PFSK-1 (cell line): ENCODE results near the gene GHRHR.

Experiments used
- POLR2AphosphoS5 ChIP-seq: IDR thresholded peaks from 2 replicates; pipeline ENCODE4 v1.6.1; 2012; ENCODE audit warnings: low read depth, mild to moderate bottlenecking, control low read depth, low read length, moderate library complexity
- SIN3A ChIP-seq: IDR thresholded peaks from 2 replicates; pipeline ENCODE4 v1.6.1; 2012; ENCODE audit warnings: mild to moderate bottlenecking, low read length, moderate library complexity, borderline replicate concordance; ENCODE audit not compliant: insufficient read depth
- TAF1 ChIP-seq: IDR thresholded peaks from 2 replicates; pipeline ENCODE4 v1.6.1; 2012; ENCODE audit warnings: low read length, control low read depth, borderline replicate concordance; ENCODE audit not compliant: insufficient read depth
- TF ChIP-seq, protein P1 (sequence below), 2 experiments: IDR thresholded peaks; 2 replicates each; pipeline versions ENCODE4 v1.6.1 to v1.8.0; 2011 to 2012; ENCODE audit warnings: low read depth in 2 of 2, low read length in 2 of 2, control low read depth in 1 of 2, inconsistent platforms in 1 of 2, mild to moderate bottlenecking in 1 of 2, moderate library complexity in 1 of 2; ENCODE audit not compliant: insufficient read depth in 1 of 2

DNA sequence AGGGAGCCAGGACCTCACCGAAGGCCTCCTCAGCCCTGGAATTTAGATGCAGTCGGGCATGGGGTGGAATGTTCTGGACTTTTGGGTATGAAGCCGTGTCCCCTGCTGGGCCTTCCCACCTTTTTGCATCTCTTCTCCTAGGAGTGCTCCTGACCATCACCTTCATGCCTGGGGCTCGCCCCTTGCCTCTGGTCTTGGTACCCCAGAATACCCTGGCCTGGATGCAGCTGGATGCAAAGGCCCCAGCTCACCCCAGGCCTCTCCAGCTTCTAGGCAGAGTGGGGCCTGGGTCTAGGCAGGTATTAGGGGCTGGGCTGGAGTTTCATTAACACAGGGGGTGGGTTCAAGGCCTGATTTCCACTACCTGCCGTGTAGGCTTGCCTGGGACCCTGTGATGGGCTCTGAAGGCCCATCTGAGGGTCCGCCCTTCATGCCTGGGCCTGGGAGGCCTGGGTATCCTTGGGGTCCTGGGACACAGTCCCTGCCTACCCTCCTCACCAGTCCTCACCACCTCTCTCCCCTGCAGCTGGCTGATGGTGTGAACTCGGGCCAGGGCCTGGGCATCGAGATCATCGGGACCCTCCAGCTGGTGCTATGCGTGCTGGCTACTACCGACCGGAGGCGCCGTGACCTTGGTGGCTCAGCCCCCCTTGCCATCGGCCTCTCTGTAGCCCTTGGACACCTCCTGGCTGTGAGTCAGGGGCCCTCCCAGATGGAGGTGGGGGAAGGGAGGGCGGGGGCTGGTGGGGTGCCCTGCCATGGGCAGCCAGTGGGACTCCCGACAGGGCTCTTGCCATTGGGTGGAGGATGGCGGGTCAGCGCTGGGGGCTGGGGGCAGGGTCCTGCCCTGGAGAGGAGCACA, 42.0 kb upstream of the GHRHR start:
- TF ChIP-seq, protein P1, sequence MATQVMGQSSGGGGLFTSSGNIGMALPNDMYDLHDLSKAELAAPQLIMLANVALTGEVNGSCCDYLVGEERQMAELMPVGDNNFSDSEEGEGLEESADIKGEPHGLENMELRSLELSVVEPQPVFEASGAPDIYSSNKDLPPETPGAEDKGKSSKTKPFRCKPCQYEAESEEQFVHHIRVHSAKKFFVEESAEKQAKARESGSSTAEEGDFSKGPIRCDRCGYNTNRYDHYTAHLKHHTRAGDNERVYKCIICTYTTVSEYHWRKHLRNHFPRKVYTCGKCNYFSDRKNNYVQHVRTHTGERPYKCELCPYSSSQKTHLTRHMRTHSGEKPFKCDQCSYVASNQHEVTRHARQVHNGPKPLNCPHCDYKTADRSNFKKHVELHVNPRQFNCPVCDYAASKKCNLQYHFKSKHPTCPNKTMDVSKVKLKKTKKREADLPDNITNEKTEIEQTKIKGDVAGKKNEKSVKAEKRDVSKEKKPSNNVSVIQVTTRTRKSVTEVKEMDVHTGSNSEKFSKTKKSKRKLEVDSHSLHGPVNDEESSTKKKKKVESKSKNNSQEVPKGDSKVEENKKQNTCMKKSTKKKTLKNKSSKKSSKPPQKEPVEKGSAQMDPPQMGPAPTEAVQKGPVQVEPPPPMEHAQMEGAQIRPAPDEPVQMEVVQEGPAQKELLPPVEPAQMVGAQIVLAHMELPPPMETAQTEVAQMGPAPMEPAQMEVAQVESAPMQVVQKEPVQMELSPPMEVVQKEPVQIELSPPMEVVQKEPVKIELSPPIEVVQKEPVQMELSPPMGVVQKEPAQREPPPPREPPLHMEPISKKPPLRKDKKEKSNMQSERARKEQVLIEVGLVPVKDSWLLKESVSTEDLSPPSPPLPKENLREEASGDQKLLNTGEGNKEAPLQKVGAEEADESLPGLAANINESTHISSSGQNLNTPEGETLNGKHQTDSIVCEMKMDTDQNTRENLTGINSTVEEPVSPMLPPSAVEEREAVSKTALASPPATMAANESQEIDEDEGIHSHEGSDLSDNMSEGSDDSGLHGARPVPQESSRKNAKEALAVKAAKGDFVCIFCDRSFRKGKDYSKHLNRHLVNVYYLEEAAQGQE (IDR thresholded peaks at IDR 0.05; ENCODE audit: insufficient read depth in 1 of 2, low read depth in 2 of 2, low read length in 2 of 2) = no peak
- TF ChIP-seq POLR2AphosphoS5 (no peak), SIN3A (no peak), TAF1 (no peak)
